ENCODE measurements around the gene AQP7.

GRCh38 chr9:33380390-33381094 is 21.8 kb downstream of the AQP7 start:
- TF ChIP-seq CTCF (IDR thresholded peaks at IDR 0.05): no peak
- TF ChIP-seq POLR2A (IDR thresholded peaks at IDR 0.05): no peak
- TF ChIP-seq POLR2AphosphoS5 (IDR thresholded peaks at IDR 0.05): no peak
